GM23338 (cell line): ENCODE data around the gene FN3KRP.

Source experiments
- CTCF ChIP-seq, 2 experiments: fragments of 200-600 bp in 1 of 2; sonication (generic) in 1 of 2; conservative IDR thresholded peaks; 2 replicates each; pipeline versions ENCODE4 v1.5.1 to v1.6.1; 2016 to 2017; ENCODE audit warnings: antibody characterized with exemption in 2 of 2, low read depth in 2 of 2, mild to moderate bottlenecking in 2 of 2, moderate library complexity in 1 of 2
- POLR2AphosphoS5 ChIP-seq: IDR thresholded peaks from 2 replicates; pipeline ENCODE4 v1.6.1; 2016; ENCODE audit warnings: antibody characterized with exemption, low read depth

DNA sequence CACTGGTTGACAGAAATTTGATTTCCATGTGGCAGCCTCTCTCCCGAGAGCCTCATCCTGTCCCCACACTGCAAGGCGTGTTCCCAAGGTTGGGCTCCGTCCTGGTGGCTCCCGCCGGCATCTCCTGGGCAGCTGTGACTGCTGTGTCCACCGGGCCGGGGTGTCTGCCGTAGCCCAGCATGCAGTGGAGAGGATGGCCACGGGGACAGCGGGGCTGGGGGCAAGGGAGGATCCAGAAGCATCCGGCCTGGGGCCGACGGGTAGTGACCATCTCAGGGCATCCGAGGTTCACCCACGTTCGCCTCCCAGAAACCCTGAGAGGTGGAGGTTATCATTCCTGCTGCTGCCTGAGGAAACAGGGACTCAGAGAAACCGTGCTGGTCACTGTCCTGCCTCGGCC is 10.8 kb upstream of the FN3KRP start:
- TF ChIP-seq CTCF (conservative IDR thresholded peaks at IDR 0.05; ENCODE audit: low read depth in 2 of 2) (no peak), POLR2AphosphoS5 (no peak)
